H1 (cell line): ENCODE results near the gene CSGALNACT2. TPM values are rescaled to one million over a fixed set of nuclear protein-coding genes. Genes with fewer than 3 reads are reported as not detected.

ENCODE experiments used
- CTCF ChIA-PET: fragments of 300-600 bp; sonication (Branson Sonifier 250); formaldehyde crosslinking; loops from one replicate; lab custom pipeline; 2021; ENCODE audit not compliant: partially characterized antibody; lab: Charles Lee
- POLR2A ChIA-PET: fragments of 300-600 bp; sonication (Branson Sonifier 250); formaldehyde crosslinking; loops from one replicate; lab custom pipeline; 2021; ENCODE audit warnings: inconsistent platforms; ENCODE audit not compliant: partially characterized antibody; lab: Charles Lee
- DNase-seq, 2 experiments: peaks; one replicate each; pipeline versions ENCODE4 v3.0.0 to v3.0.0-alpha.2; 2010 to 2022; ENCODE audit warnings: low spot score in 2 of 2, low read depth in 1 of 2, mixed read lengths in 1 of 2
- FAIRE-seq: peaks from 2 replicates; lab custom pipeline; 2011; peaks lifted over from hg19 to GRCh38; lab: Jason Lieb, UNC
- H2AFZ ChIP-seq: 2 replicates; pipeline ENCODE4 v1.8.1; 2012; ENCODE audit warnings: low read length, inconsistent platforms
- H2AK5ac ChIP-seq: 2 replicates; pipeline ENCODE4 v1.6.1; 2013; ENCODE audit warnings: low read depth, low read length
- H2BK120ac ChIP-seq: replicated peaks from 2 replicates; pipeline ENCODE3; 2013; ENCODE audit warnings: low read depth, low read length, inconsistent platforms
- H2BK12ac ChIP-seq: 2 replicates; pipeline ENCODE4 v1.6.1; 2013; ENCODE audit warnings: low read depth, low read length
- H2BK15ac ChIP-seq: 2 replicates; pipeline ENCODE4 v1.6.1; 2013; ENCODE audit warnings: low read length
- H2BK20ac ChIP-seq: 2 replicates; pipeline ENCODE4 v1.6.1; 2013; ENCODE audit warnings: low read length
- H2BK5ac ChIP-seq: 2 replicates; pipeline ENCODE4 v1.6.1; 2013; ENCODE audit warnings: low read depth, low read length
- H3K14ac ChIP-seq: 2 replicates; pipeline ENCODE4 v1.6.1; 2013; ENCODE audit warnings: inconsistent platforms; ENCODE audit not compliant: insufficient read length
- H3K18ac ChIP-seq: 2 replicates; pipeline ENCODE4 v1.6.1; 2013; ENCODE audit warnings: low read length; ENCODE audit errors: extremely low read depth
- H3K23ac ChIP-seq: 2 replicates; pipeline ENCODE4 v1.6.1; 2013; ENCODE audit warnings: inconsistent platforms; ENCODE audit not compliant: insufficient read length
- H3K23me2 ChIP-seq: 2 replicates; pipeline ENCODE4 v1.6.1; 2013; ENCODE audit warnings: low read depth, low read length
- H3K27ac ChIP-seq: 2 replicates; pipeline ENCODE4 v1.6.1; 2011; ENCODE audit warnings: low read depth, low read length, inconsistent platforms
- H3K27me3 ChIP-seq, 4 experiments: replicated peaks in 1 of 4; 1 replicate in 1 of 4; 2 replicates in 3 of 4; pipeline versions ENCODE4 v1.6.1 to v1.8.1; 2011 to 2013; ENCODE audit warnings: low read length in 3 of 4, mild to moderate bottlenecking in 3 of 4, inconsistent platforms in 2 of 4, mixed read lengths in 2 of 4, moderate library complexity in 1 of 4; ENCODE audit not compliant: control insufficient read depth in 3 of 4, insufficient read depth in 3 of 4; ENCODE audit errors: extremely low read depth in 1 of 4
- H3K36me3 ChIP-seq, 4 experiments: 2 replicates each; pipeline versions ENCODE4 v1.6.1 to v1.8.1; 2011 to 2013; ENCODE audit warnings: mild to moderate bottlenecking in 4 of 4, low read length in 3 of 4, moderate library complexity in 2 of 4, control low read depth in 1 of 4, inconsistent platforms in 1 of 4; ENCODE audit not compliant: insufficient read depth in 4 of 4, control insufficient read depth in 2 of 4
- H3K4ac ChIP-seq: replicated peaks from 2 replicates; pipeline ENCODE3; 2013; ENCODE audit warnings: low read length, low read depth, mixed read lengths, inconsistent platforms; ENCODE audit not compliant: insufficient read length
- H3K4me1 ChIP-seq, 4 experiments: replicated peaks in 1 of 4; 1 replicate in 1 of 4; 2 replicates in 3 of 4; pipeline versions ENCODE4 v1.6.1 to v1.8.1; 2011 to 2013; ENCODE audit warnings: low read length in 3 of 4, inconsistent platforms in 2 of 4, mixed read lengths in 1 of 4; ENCODE audit not compliant: insufficient read depth in 4 of 4, control insufficient read depth in 3 of 4
- H3K4me2 ChIP-seq, 2 experiments: 2 replicates each; pipeline versions ENCODE4 v1.6.1 to v1.8.1; 2011 to 2013; ENCODE audit warnings: low read depth in 2 of 2, low read length in 2 of 2, control low read depth in 1 of 2, inconsistent platforms in 1 of 2, mild to moderate bottlenecking in 1 of 2; ENCODE audit not compliant: insufficient read depth in 1 of 2
- H3K4me3 ChIP-seq, 4 experiments: fragments of 200-600, 300-600 bp in 1 of 4; sonication (generic), shearing (Covaris generic), sonication (Bioruptor Twin) in 1 of 4; 2 replicates each; pipeline versions ENCODE4 v1.5.1 to v1.8.1; 2011 to 2016; ENCODE audit warnings: low read length in 4 of 4, low read depth in 3 of 4, control low read depth in 2 of 4, inconsistent platforms in 2 of 4, mild to moderate bottlenecking in 2 of 4, mixed read lengths in 1 of 4, moderate library complexity in 1 of 4; ENCODE audit not compliant: insufficient read depth in 2 of 4; ENCODE audit errors: extremely low read depth in 1 of 4
- H3K56ac ChIP-seq: replicated peaks from 2 replicates; pipeline ENCODE3; 2013; ENCODE audit warnings: low read depth, mild to moderate bottlenecking, mixed read lengths, low read length, inconsistent platforms; ENCODE audit not compliant: insufficient read length
- H3K79me1 ChIP-seq: 2 replicates; pipeline ENCODE4 v1.6.1; 2013; ENCODE audit warnings: low read depth, low read length, control low read depth
- H3K79me2 ChIP-seq, 2 experiments: 2 replicates each; pipeline versions ENCODE4 v1.6.1 to v1.8.1; 2012 to 2013; ENCODE audit warnings: low read length in 2 of 2, mild to moderate bottlenecking in 2 of 2, inconsistent platforms in 1 of 2; ENCODE audit not compliant: insufficient read depth in 2 of 2, control insufficient read depth in 1 of 2
- H3K9ac ChIP-seq, 4 experiments: replicated peaks in 1 of 4; 1 replicate in 1 of 4; 2 replicates in 3 of 4; pipeline versions ENCODE4 v1.6.1 to v1.8.1; 2011 to 2013; ENCODE audit warnings: low read depth in 3 of 4, low read length in 3 of 4, control low read depth in 2 of 4, mild to moderate bottlenecking in 2 of 4, moderate library complexity in 2 of 4, inconsistent platforms in 1 of 4; ENCODE audit errors: extremely low read depth in 1 of 4
- H3K9me3 ChIP-seq, 2 experiments: 2 replicates each; pipeline versions ENCODE4 v1.6.1 to v1.8.1; 2012 to 2013; ENCODE audit warnings: mild to moderate bottlenecking in 2 of 2, moderate library complexity in 2 of 2, control low read depth in 1 of 2, inconsistent platforms in 1 of 2, low read depth in 1 of 2, low read length in 1 of 2, mixed read lengths in 1 of 2; ENCODE audit not compliant: insufficient read depth in 2 of 2
- H4K20me1 ChIP-seq, 2 experiments: replicated peaks in 1 of 2; 2 replicates each; pipeline versions ENCODE3 to v1.8.1; 2011 to 2013; ENCODE audit warnings: inconsistent platforms in 2 of 2, low read length in 2 of 2, mild to moderate bottlenecking in 1 of 2; ENCODE audit not compliant: insufficient read depth in 2 of 2, control insufficient read depth in 1 of 2
- H4K5ac ChIP-seq: 2 replicates; pipeline ENCODE4 v1.6.1; 2013; ENCODE audit warnings: low read length, low read depth, mixed read lengths, inconsistent platforms; ENCODE audit not compliant: insufficient read length
- H4K8ac ChIP-seq: 2 replicates; pipeline ENCODE4 v1.8.0; 2013; ENCODE audit warnings: mild to moderate bottlenecking, moderate library complexity, low read length, inconsistent platforms; ENCODE audit not compliant: insufficient read depth; ENCODE audit errors: extremely low read depth
- H4K91ac ChIP-seq: replicated peaks from 2 replicates; pipeline ENCODE3; 2013; ENCODE audit warnings: low read length, mixed read lengths, inconsistent platforms; ENCODE audit not compliant: insufficient read length
- BCL11A ChIP-seq, 2 experiments: IDR thresholded peaks; one replicate each; pipeline ENCODE4 v1.6.1; 2011; ENCODE audit warnings: low read depth in 2 of 2, low read length in 2 of 2, mild to moderate bottlenecking in 2 of 2
- CEBPB ChIP-seq: IDR thresholded peaks from 2 replicates; pipeline ENCODE4 v1.6.1; 2012; ENCODE audit warnings: low read depth, low read length
- CHD2 ChIP-seq: IDR thresholded peaks from 2 replicates; pipeline ENCODE4 v1.6.1; 2012; ENCODE audit warnings: low read length, improper control_type of control experiment
- EZH2 ChIP-seq: fragments of 200-600 bp; sonication (generic); IDR thresholded peaks from 2 replicates; pipeline ENCODE4 v1.7.1; 2012; ENCODE audit warnings: low read depth, mild to moderate bottlenecking, moderate library complexity, low read length, inconsistent platforms; ENCODE audit not compliant: severe bottlenecking
- JUND ChIP-seq: IDR thresholded peaks from 2 replicates; pipeline ENCODE4 v1.6.1; 2011; ENCODE audit warnings: mild to moderate bottlenecking, improper control_type of control experiment, low read length
- NRF1 ChIP-seq: IDR thresholded peaks from 2 replicates; pipeline ENCODE4 v1.6.1; 2011; ENCODE audit warnings: mild to moderate bottlenecking, low read depth, low read length, improper control_type of control experiment
- POLR2AphosphoS5 ChIP-seq: IDR thresholded peaks from 2 replicates; pipeline ENCODE4 v1.6.1; 2011; ENCODE audit warnings: low read depth, low read length
- RBBP5 ChIP-seq: IDR thresholded peaks from 2 replicates; pipeline ENCODE4 v1.7.1; 2012; ENCODE audit warnings: low read depth, mild to moderate bottlenecking, inconsistent platforms, low read length, moderate library complexity, borderline replicate concordance
- RNF2 ChIP-seq: fragments of 200-900, 300-1000 bp; sonication (generic); IDR thresholded peaks from 2 replicates; pipeline ENCODE4 v1.7.1; 2016; ENCODE audit warnings: borderline replicate concordance, low read depth, mild to moderate bottlenecking, antibody characterized with exemption, low read length; ENCODE audit not compliant: poor library complexity, severe bottlenecking; ENCODE audit errors: missing control alignments
- SIRT6 ChIP-seq: IDR thresholded peaks from one replicate; pipeline ENCODE4 v1.7.1; 2012; ENCODE audit warnings: low read length, inconsistent platforms
- SIX5 ChIP-seq: IDR thresholded peaks from 2 replicates; pipeline ENCODE4 v1.6.1; 2011; ENCODE audit warnings: mild to moderate bottlenecking, low read depth, low read length
- SUZ12 ChIP-seq: fragments of 200-600 bp; sonication (generic); IDR thresholded peaks from 2 replicates; pipeline ENCODE4 v1.6.1; 2012; ENCODE audit warnings: mild to moderate bottlenecking, inconsistent platforms, low read length, moderate library complexity, mixed read lengths
- TEAD4 ChIP-seq: IDR thresholded peaks from 2 replicates; pipeline ENCODE4 v1.6.1; 2012; ENCODE audit warnings: low read depth, low read length, inconsistent platforms, mixed read lengths
- WGBS, 2 experiments: shearing (Covaris generic) in 1 of 2; methylation state at CpG; one replicate each; pipeline versions ENCODE4 v1.1.6 to v1.1.7; 2013 to 2015; ENCODE audit warnings: low lambda C conversion rate in 2 of 2, mixed read lengths in 2 of 2, inconsistent platforms in 1 of 2, low coverage in 1 of 2, missing lambda C conversion rate in 1 of 2; ENCODE audit not compliant: insufficient replicate concordance in 2 of 2, insufficient coverage in 1 of 2, insufficient read length in 1 of 2; ENCODE audit errors: extremely low coverage in 1 of 2, missing lambda C conversion rate in 1 of 2; 5-methylcytosine and 5-hydroxymethylcytosine counted together
- polyA plus RNA-seq, 7 experiments: library from polyadenylated mRNA; depleted of rRNA in 3 of 7; stranded (reverse) in 5 of 7; unstranded in 2 of 7; fragments of >200 nt in 5 of 7; fragments of 200-250 nt in 2 of 7; gene quantifications; 1 replicate in 5 of 7; 2 replicates in 1 of 7; 4 replicates in 1 of 7; pipeline versions ENCODE4 v1.2.1 to v1.2.3, GENCODE V29; 2011 to 2013; ENCODE audit warnings: missing spikeins in 2 of 7, mixed read lengths in 2 of 7
- total RNA-seq: library from RNA; stranded (reverse); fragmentation: NEBNext Ultra II Directional; extraction: Animal tissue kit (Norgen Biotek cat#: 25700); gene quantifications from 2 replicates; pipeline ENCODE4 v1.2.1, GENCODE V29; 2021

CSGALNACT2 gene
- total and polyA plus RNA-seq, 2 of the 8 experiments (the other 6 are each of a cell fraction or from before 2014, with no cell fraction given) = 2.6 to 5.3 TPM

GRCh38 chr10:43199684-43200537 lies 61.7 kb downstream of the CSGALNACT2 start:
- H2AFZ ChIP-seq = no peak overlapping the region
- H2AK5ac ChIP-seq = no peak overlapping the region
- H3K56ac ChIP-seq = no peak overlapping the region
- no peak for FAIRE-seq
- H4K20me1 ChIP-seq = peaks cover 1 to 21% of the 10 kb centered on the region in 2 experiments
- H3K9me3 ChIP-seq = no peaks in the 10 kb centered on the region
- ChIA-PET CTCF (interaction anchor here (1.8 to 8.1 kb wide), 6 partner anchors 10 to 56 kb away, joined by 5 to 159 read pairs (median 38); no protein-coding TSS in a partner anchor), POLR2A (no interaction called here)
- H3K18ac ChIP-seq = no peak overlapping the region
- H2BK5ac ChIP-seq = no peak overlapping the region
- H3K4me3 ChIP-seq = no peak overlapping the region
- no peak overlapping the region for H3K9ac ChIP-seq
- no peak overlapping the region for H4K5ac ChIP-seq
- no peaks in the 10 kb centered on the region for H3K27me3 ChIP-seq
- peaks cover 8 to 27% (median 26%) of the 10 kb centered on the region in 4 experiments for H3K36me3 ChIP-seq
- no peak overlapping the region for H2BK20ac ChIP-seq
- H3K4me1 ChIP-seq = peaks cover 0 to 10% (median 4%) of the 10 kb centered on the region in 4 experiments; a peak in 5 of 7 replicates
- H3K79me1 ChIP-seq = no peaks in the 10 kb centered on the region
- H2BK12ac ChIP-seq = no peak overlapping the region
- H3K79me2 ChIP-seq = no peaks in the 10 kb centered on the region; a peak in 1 of 4 replicates
- H3K23me2 ChIP-seq = peaks cover 5% of the 10 kb centered on the region; the same call in 1 of the 2 replicates
- no peak overlapping the region for H3K4ac ChIP-seq
- H4K8ac ChIP-seq = no peak overlapping the region
- no peak overlapping the region for H3K23ac ChIP-seq
- H3K14ac ChIP-seq = no peak overlapping the region
- H3K4me2 ChIP-seq = no peak overlapping the region
- H3K27ac ChIP-seq = no peak overlapping the region
- no peak overlapping the region for H2BK15ac ChIP-seq
- no peak overlapping the region for H2BK120ac ChIP-seq
- WGBS, 2 experiments = 92% methylated on average over 15 of the region's 15 CpGs; no CpG with 5 or more reads in 1 of the 2 experiments
- DNase-seq = no peak
- no peak overlapping the region for H4K91ac ChIP-seq
- TF ChIP-seq RNF2 = no peak
- no peak for TF ChIP-seq SUZ12
- TF ChIP-seq JUND = no peak
- no peak for TF ChIP-seq EZH2
- TF ChIP-seq NRF1 = no peak
- TF ChIP-seq CEBPB = no peak
- TF ChIP-seq CHD2 = no peak
- no peak for TF ChIP-seq SIRT6
- no peak for TF ChIP-seq TEAD4
- no peak for TF ChIP-seq SIX5
- no peak for TF ChIP-seq BCL11A (IDR thresholded peaks at IDR 0.05; ENCODE audit: low read depth in 2 of 2, low read length in 2 of 2)
- no peak for TF ChIP-seq RBBP5
- no peak for TF ChIP-seq POLR2AphosphoS5
